OCI-LY3 (cell line): Measurements from ENCODE around the gene BCAP31.
"Not testable (repeated sequence)": the region's sequence is repeated elsewhere in the genome, so short reads cannot be mapped to it uniquely, and the experiment has no call there.

Experiments
- CTCF ChIP-seq: fragments of 200-600, 300-600 bp; sonication (generic); IDR thresholded peaks from 2 replicates; pipeline ENCODE4 v1.5.1; 2014; ENCODE audit warnings: antibody characterized with exemption, low read length, low read depth
- EZH2phosphoT487 ChIP-seq: fragments of 200-600 bp; shearing (Covaris generic); IDR thresholded peaks from 2 replicates; pipeline ENCODE4 v1.6.1; 2018; ENCODE audit warnings: antibody characterized with exemption, mixed run types, low read depth

GRCh38 chrX:153696538-153696937 lies 27.6 kb downstream of the BCAP31 start:
- not testable (repeated sequence) for TF ChIP-seq CTCF, EZH2phosphoT487
